ENCODE results near the gene IQSEC1.
"Not testable (repeated sequence)": the region's sequence is repeated elsewhere in the genome, so short reads cannot be mapped to it uniquely, and the experiment has no call there.

Gene IQSEC1

DNA sequence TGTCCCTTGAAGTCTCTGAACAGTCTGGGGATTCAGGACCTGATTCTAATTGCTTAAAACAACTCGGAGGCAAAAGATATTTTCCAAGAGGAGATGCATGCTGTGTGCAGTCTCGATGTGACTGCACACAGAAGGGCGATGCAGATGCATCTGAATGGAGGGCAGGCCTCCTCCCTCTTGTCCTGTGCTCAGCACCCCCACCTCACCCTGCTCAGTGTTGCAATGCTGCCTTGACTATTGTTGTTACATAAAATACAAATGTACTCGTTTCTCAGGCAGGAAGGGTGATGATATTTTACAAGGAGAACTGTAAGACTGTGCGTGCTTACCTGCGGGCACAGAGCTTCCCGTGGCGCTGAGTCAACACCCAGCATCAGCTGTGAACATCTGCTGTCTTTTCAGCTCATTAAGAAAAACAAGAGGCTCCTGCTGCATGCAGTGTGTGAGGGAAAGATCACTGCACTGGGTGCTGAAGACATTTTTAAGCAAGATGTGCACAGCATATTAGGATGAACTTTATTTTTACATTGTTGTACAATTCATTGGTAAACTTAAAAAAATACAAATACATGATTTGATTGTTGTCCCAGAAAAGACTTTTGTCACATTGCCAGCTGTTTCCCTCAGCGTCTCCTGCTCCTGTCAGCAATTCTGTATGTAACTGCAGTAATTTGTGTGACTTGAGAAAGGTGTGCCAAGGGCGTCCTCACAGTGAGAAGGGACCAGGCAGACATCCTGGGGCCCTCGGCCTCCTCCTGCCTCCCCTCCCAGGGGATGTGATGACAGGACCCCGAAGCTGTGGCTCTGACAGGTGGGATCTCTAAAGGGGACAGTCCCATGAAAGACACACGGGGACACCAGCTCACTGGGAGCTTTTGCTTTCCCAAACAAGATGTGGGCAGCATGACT, 175.6 kb downstream of the IQSEC1 start:
- DNase-seq (ENCODE audit: low read depth in 2 of 2, low spot score in 1 of 2): no peak

DNA sequence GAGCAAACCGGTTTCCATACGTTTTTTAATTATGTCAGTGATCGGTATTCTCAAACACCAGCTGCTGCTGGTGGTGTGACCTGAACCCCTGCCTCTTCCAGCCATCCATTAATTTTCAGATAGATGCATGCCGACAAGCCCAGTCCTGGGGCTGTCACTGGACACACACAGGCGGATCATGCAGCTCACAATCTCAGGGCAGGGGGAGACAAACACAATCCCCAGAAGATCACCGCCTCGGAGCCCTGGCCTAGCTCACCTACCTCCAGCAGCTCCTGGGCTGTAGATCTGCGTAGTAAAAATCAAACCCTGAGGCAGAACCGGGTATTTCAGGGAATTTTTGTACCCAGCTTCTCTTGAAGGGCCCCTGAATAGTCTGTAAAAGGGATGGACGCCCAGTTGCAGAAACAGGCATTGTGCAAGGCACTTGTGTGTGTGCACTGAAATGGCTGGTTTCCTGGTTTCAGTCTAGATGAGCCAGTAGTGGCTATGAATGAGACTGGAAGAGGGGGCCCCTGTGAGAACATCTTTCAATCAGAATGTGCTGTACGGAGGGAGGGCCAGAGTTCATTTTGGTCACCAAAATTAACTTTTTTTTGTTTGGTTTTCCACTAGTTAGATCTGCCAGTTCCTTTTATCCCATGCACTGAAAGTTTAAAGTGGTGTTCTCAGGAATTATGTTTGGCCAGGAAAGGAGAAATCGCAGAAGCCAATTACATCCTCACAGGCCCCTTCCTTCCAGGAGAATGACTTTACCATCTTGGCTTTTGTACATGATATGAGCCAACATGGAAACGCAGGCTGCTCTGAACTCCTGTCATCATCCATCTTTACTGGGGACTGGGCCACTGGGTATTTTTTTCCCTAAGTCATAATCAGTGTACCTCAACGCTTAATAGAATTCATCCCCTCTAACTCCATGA, 176.9 kb downstream of the IQSEC1 start:
- no peak for DNase-seq (ENCODE audit: low read depth in 2 of 2, low spot score in 1 of 2)

DNA sequence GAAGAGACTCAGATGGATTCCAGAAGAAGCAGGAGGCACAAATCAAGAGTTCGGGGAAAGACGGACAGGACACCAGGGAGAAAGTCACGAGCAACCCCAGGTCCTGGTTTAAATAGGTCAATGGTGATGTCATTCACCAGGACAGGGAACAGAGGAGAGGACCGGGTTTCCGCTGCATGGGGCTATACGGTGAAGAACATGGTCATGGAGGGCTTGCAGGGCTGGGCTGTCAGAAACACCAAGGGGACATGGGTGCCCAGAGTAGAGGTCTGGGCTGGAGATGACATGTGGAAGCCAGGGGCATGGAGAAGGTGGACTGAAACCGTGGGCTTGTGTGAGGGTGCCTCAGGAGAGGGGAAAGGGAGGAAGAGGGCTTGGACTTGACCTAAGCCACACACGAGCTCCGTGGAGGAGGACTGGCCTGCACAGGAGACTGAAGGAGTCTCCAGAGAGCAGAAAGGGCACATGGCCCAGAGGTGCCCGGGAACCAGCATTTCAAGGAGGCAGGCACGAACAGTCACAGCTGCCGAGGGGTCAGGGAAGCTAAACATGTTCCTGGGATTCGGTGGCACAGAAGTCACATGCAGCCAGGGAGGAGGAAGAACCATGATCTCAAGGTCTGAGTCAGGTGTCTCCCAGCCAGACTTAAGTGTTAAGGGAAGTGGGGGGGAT, 177.7 kb downstream of the IQSEC1 start:
- no peak for DNase-seq (ENCODE audit: low read depth in 2 of 2, low spot score in 1 of 2)

GRCh38 chr3:12894629-12895028, 178.6 kb downstream of the IQSEC1 start:
- DNase-seq (ENCODE audit: low read depth in 2 of 2, low spot score in 1 of 2): no peak

DNA sequence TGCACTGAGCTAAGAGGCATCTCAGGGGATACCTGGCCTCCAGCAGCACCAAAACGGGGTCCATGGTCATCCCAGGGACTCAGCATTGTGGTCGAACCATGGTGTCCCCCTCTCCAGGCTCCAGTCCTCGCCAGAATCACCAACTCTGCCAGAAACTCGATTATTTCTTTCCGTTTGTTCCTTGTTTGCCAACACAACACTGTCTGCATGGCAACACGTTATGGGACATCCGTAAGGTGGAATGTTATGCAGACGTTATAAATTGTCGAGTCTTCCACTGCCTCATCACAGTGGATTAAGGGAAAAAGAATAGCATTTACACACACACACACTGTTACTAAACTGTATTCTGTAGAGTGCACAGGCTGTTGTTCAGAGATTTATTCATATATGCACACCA, 179.4 kb downstream of the IQSEC1 start:
- no peak for DNase-seq (ENCODE audit: low read depth in 2 of 2, low spot score in 1 of 2)

GRCh38 chr3:12893247-12893646, 180.0 kb downstream of the IQSEC1 start:
- DNase-seq (ENCODE audit: low read depth in 2 of 2, low spot score in 1 of 2): no peak

GRCh38 chr3:12892840-12893189, 180.4 kb downstream of the IQSEC1 start:
- DNase-seq (ENCODE audit: low read depth in 2 of 2, low spot score in 1 of 2): no peak

- DNase-seq (ENCODE audit: low read depth in 2 of 2, low spot score in 1 of 2): peak in 1 of 2 donors; percentile 24
Observed at GRCh38 chr3:12891985-12892839, 181.0 kb downstream of the IQSEC1 start.

DNA sequence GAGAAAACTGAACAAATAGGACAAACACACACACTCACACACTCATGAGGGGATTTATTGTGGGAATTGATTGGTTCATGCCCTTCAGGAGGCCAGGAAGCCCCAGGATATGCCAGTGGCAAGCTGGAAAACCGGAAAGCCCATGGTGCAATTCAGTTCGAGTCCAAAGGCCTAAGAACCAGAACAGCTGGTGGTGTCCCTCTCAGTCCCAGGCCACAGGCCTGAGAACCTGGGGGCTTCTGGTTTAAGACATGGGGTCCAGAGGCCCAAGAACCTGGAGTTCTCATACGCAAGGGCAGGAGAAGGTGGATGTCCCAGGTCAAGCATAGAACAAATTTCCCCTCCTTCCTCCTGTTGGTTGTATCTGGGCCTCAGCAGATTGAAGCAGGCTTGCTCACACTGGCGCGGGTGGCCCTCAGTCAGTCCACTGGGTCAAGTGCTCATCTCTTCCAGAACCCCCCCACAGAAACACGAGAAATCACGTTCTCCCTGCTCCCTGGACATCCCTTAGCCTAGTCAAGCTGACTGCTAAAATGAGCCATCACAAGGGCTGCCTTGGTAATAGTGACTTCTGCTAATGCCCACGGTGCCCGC, 181.7 kb downstream of the IQSEC1 start:
- DNase-seq (ENCODE audit: low read depth in 2 of 2, low spot score in 1 of 2): no peak

DNA sequence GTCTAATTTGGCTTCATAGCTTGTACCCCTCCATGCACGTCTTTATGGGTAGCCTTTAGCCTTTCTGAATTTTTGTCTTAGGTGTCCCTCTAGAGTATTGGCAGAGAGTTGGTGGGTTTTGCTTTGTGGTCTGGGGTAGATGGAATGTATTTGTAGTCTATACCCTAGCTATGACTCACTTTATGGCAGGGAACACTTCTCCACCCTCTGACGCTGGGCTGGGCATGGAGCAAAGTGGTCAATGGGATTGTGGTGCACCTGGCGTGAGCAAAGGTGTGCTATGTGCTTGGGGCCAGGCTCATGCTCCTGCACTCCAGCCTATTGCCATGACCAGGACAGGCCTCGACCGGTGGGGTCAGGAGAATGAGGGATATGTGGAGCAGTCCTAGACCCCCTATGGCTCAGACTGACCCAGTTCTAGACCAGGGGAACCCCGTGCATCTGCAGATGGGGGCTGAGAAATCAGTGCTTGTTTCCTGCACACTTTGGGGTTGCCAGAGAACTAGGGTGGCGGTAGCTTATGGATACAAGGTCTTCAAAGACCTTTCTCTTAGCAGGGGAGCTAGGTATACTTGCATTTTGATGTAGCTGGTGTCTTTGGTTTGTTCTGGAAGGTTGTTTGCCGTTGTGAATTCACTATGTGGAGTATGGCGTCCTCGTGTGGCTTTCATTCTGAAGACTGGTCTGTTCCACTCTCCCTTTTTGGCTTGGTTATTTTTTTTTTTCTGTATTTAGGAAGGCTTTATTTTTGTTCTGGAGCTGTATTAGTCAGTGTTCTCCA, 182.4 kb downstream of the IQSEC1 start:
- no peak for DNase-seq (ENCODE audit: low read depth in 2 of 2, low spot score in 1 of 2)

GRCh38 chr3:12886736-12887135, 186.5 kb downstream of the IQSEC1 start:
- no peak for DNase-seq (ENCODE audit: low read depth in 2 of 2, low spot score in 1 of 2)

- DNase-seq (ENCODE audit: low read depth in 2 of 2, low spot score in 1 of 2): no peak
Observed at GRCh38 chr3:12886106-12886679, 187.0 kb downstream of the IQSEC1 start.

- no peak for DNase-seq (ENCODE audit: low read depth in 2 of 2, low spot score in 1 of 2)
Observed at GRCh38 chr3:12885583-12885930, 187.7 kb downstream of the IQSEC1 start.

- DNase-seq (ENCODE audit: low read depth in 2 of 2, low spot score in 1 of 2): no peak
Observed at GRCh38 chr3:12884790-12885582, 188.2 kb downstream of the IQSEC1 start.

GRCh38 chr3:12884186-12884680, 189.0 kb downstream of the IQSEC1 start:
- no peak for DNase-seq (ENCODE audit: low read depth in 2 of 2, low spot score in 1 of 2)

- no peak for DNase-seq (ENCODE audit: low read depth in 2 of 2, low spot score in 1 of 2)
Observed at GRCh38 chr3:12882336-12883310, 190.6 kb downstream of the IQSEC1 start.

- not testable (repeated sequence) for DNase-seq (ENCODE audit: low read depth in 2 of 2, low spot score in 1 of 2)
Observed at GRCh38 chr3:12881858-12882257, 191.4 kb downstream of the IQSEC1 start.

All from stimulated activated CD8-positive, alpha-beta memory T cell treated with anti-CD3 and anti-CD28 coated beads, Interleukin-4, amount 100 ng/mL, for 4 hours (primary cell).